Liver (tissue), 9 donors: Measurements from ENCODE around the gene ZC3H18. TPM values are rescaled to one million over a fixed set of nuclear protein-coding genes. Genes with fewer than 3 reads are reported as not detected.
A peak's percentile ranks its signal among the peaks of the same experiment; 100 is the strongest.

Source experiments
- DNase-seq: peaks from one replicate; pipeline ENCODE4 v3.0.0-alpha.2; 2017; ENCODE audit warnings: low spot score
- H3K27ac ChIP-seq, 2 donors: one replicate each; pipeline ENCODE4 v1.7.0; 2013; ENCODE audit warnings: inconsistent platforms in 2 of 2, low read length in 2 of 2, control low read depth in 1 of 2, low read depth in 1 of 2, mild to moderate bottlenecking in 1 of 2
- H3K27me3 ChIP-seq, 4 donors: one replicate each; pipeline versions ENCODE4 v1.6.1 to v1.7.0; 2013; ENCODE audit warnings: low read length in 3 of 4, inconsistent platforms in 1 of 4, mild to moderate bottlenecking in 1 of 4, moderate library complexity in 1 of 4; ENCODE audit not compliant: control insufficient read depth in 4 of 4, insufficient read depth in 4 of 4
- H3K36me3 ChIP-seq, 4 donors: one replicate each; pipeline versions ENCODE4 v1.6.1 to v1.7.0; 2013; ENCODE audit warnings: low read length in 3 of 4, mild to moderate bottlenecking in 3 of 4, low read depth in 1 of 4, moderate library complexity in 1 of 4; ENCODE audit not compliant: control insufficient read depth in 4 of 4, insufficient read depth in 3 of 4
- H3K4me1 ChIP-seq, 4 donors: one replicate each; pipeline versions ENCODE4 v1.6.1 to v1.7.0; 2013; ENCODE audit warnings: low read length in 3 of 4, mild to moderate bottlenecking in 3 of 4, moderate library complexity in 1 of 4; ENCODE audit not compliant: control insufficient read depth in 4 of 4, insufficient read depth in 4 of 4
- H3K4me3 ChIP-seq, 3 donors: one replicate each; pipeline versions ENCODE4 v1.6.1 to v1.7.0; 2013; ENCODE audit warnings: low read length in 3 of 3, control low read depth in 1 of 3, low read depth in 1 of 3, mild to moderate bottlenecking in 1 of 3
- H3K9ac ChIP-seq, 2 donors: one replicate each; pipeline ENCODE4 v1.7.0; 2013; ENCODE audit warnings: low read length in 2 of 2, mild to moderate bottlenecking in 2 of 2, moderate library complexity in 2 of 2, control low read depth in 1 of 2, low read depth in 1 of 2
- H3K9me3 ChIP-seq, 4 donors: one replicate each; pipeline versions ENCODE4 v1.6.1 to v1.7.0; 2013; ENCODE audit warnings: low read length in 3 of 4; ENCODE audit not compliant: control insufficient read depth in 4 of 4
- EGR1 ChIP-seq, 2 donors: IDR thresholded peaks; 2 replicates each; pipeline ENCODE4 v1.6.1; 2016 to 2018; ENCODE audit warnings: antibody characterized with exemption in 2 of 2, low read depth in 2 of 2
- FOXA2 ChIP-seq: IDR thresholded peaks from 2 replicates; pipeline ENCODE4 v1.6.1; 2016; ENCODE audit warnings: antibody characterized with exemption
- HNF4A ChIP-seq, 2 donors: conservative IDR thresholded peaks; 2 replicates each; pipeline ENCODE4 v1.6.1; 2016; ENCODE audit warnings: antibody characterized with exemption in 2 of 2, mild to moderate bottlenecking in 2 of 2
- JUND ChIP-seq, 2 donors: IDR thresholded peaks; 2 replicates each; pipeline ENCODE4 v1.6.1; 2016; ENCODE audit warnings: antibody characterized with exemption in 2 of 2
- MAX ChIP-seq: IDR thresholded peaks from 2 replicates; pipeline ENCODE4 v1.6.1; 2016; ENCODE audit warnings: antibody characterized with exemption
- REST ChIP-seq: IDR thresholded peaks from 2 replicates; pipeline ENCODE4 v1.6.1; 2016; ENCODE audit warnings: antibody characterized with exemption, mild to moderate bottlenecking
- TAF1 ChIP-seq: conservative IDR thresholded peaks from 2 replicates; pipeline ENCODE4 v1.6.1; 2016; ENCODE audit warnings: antibody characterized with exemption, mild to moderate bottlenecking
- YY1 ChIP-seq: IDR thresholded peaks from 2 replicates; pipeline ENCODE4 v1.6.1; 2016; ENCODE audit warnings: antibody characterized with exemption, mild to moderate bottlenecking
- ZBTB33 ChIP-seq: IDR thresholded peaks from 2 replicates; pipeline ENCODE4 v1.6.1; 2016; ENCODE audit warnings: antibody characterized with exemption
- WGBS: extraction: QIAGEN DNeasy Blood & Tissue Kit; methylation state at CpG from one replicate; pipeline ENCODE4 v1.1.7; 2013; 5-methylcytosine and 5-hydroxymethylcytosine counted together
- polyA plus RNA-seq, 2 donors: library from polyadenylated mRNA; stranded (reverse) in 1 of 2; unstranded in 1 of 2; fragments of 200-250 nt in 1 of 2; fragments of >200 nt in 1 of 2; fragmentation: Nextera tagmentation in 1 of 2; extraction: Ambion mirVana in 1 of 2; gene quantifications; one replicate each; pipeline versions ENCODE4 v1.2.1 to v1.2.3, GENCODE V29; 2013 to 2015
- total RNA-seq, 2 donors: library from RNA; depleted of rRNA; stranded (reverse); fragments of >200 nt; gene quantifications; one replicate each; pipeline ENCODE4 v1.2.3, GENCODE V29; 2014
- donor health status: healthy.
- donor health status: healthy.
- donor health status: healthy.
- donor health status: healthy.
- donor health status: healthy.

Gene ZC3H18
- total and polyA plus RNA-seq, 4 donors, result 10.2 to 10.9 (median 10.5) TPM

- WGBS, result 90% methylated on average over 24 of the region's 24 CpGs
- no peaks in the 10 kb centered on the region for H3K9me3 ChIP-seq
- no peak overlapping the region for H3K9ac ChIP-seq
- H3K4me3 ChIP-seq, result no peak overlapping the region
- peaks cover 0 to 3% (median 2%) of the 10 kb centered on the region in 4 donors for H3K36me3 ChIP-seq
- DNase-seq, result no peak
- peaks cover 7 to 33% (median 11%) of the 10 kb centered on the region in 4 donors for H3K4me1 ChIP-seq
- H3K27me3 ChIP-seq, result no peaks in the 10 kb centered on the region
- H3K27ac ChIP-seq, result no peak overlapping the region
- TF ChIP-seq YY1, result no peak
Observed at GRCh38 chr16:88522276-88522949, 47.8 kb upstream of the ZC3H18 start.

- TF ChIP-seq REST (no peak), JUND (IDR thresholded peaks at IDR 0.05) (no peak), EGR1 (IDR thresholded peaks at IDR 0.05; ENCODE audit: low read depth in 2 of 2) (no peak), ZBTB33 (no peak), TAF1 (no peak), HNF4A (conservative IDR thresholded peaks at IDR 0.05) (no peak), FOXA2 (no peak), MAX (no peak)
- Histone ChIP-seq H3K36me3 (peaks cover 0 to 3% (median 2%) of the 10 kb centered on the region in 4 donors), H3K4me3 (no peak overlapping the region), H3K9me3 (no peaks in the 10 kb centered on the region), H3K27me3 (no peaks in the 10 kb centered on the region), H3K9ac (no peak overlapping the region), H3K27ac (no peak overlapping the region), H3K4me1 (peaks cover 7 to 33% (median 11%) of the 10 kb centered on the region in 4 donors)
- peak; percentile 73 for DNase-seq
- 70% methylated on average over 47 of the region's 47 CpGs for WGBS
Observed at GRCh38 chr16:88523309-88524161, 46.7 kb upstream of the ZC3H18 start.
